ENCODE results near the gene CACNA1C.

GRCh38 chr12:2337031-2338010, 284.5 kb downstream of the CACNA1C start:
- TF ChIP-seq CTCF (IDR thresholded peaks at IDR 0.05), result no peak
- TF ChIP-seq POLR2A (IDR thresholded peaks at IDR 0.05), result no peak
